GM18870 (cell line): Measurements from ENCODE around the gene C6orf136.

Experiments
- ATAC-seq: cut with Tn5 transposase; IDR thresholded peaks from one replicate; pipeline ENCODE4 v1.9.1; 2021; ENCODE audit warnings: moderate library complexity; ENCODE audit not compliant: unreplicated experiment

Gene C6orf136

GRCh38 chr6:30685157-30686008 lies 38.5 kb downstream of the C6orf136 start:
- ATAC-seq, result no peak

- ATAC-seq, result no peak
These were observed 39.3 kb downstream of the C6orf136 start, which contains the start of gene PPP1R18 for GRCh38 chr6:30686009-30686907. PPP1R18 (minus strand) TSS chr6:30686645; CDS start chr6:30686018, 627 bp downstream.

GRCh38 chr6:30686908-30687658 lies 40.1 kb downstream of the C6orf136 start:
- ATAC-seq, result no peak

- no peak for ATAC-seq
These were observed 40.9 kb downstream of the C6orf136 start for GRCh38 chr6:30687659-30688431.

GRCh38 chr6:30688569-30688968 lies 41.6 kb downstream of the C6orf136 start:
- no peak for ATAC-seq

DNA sequence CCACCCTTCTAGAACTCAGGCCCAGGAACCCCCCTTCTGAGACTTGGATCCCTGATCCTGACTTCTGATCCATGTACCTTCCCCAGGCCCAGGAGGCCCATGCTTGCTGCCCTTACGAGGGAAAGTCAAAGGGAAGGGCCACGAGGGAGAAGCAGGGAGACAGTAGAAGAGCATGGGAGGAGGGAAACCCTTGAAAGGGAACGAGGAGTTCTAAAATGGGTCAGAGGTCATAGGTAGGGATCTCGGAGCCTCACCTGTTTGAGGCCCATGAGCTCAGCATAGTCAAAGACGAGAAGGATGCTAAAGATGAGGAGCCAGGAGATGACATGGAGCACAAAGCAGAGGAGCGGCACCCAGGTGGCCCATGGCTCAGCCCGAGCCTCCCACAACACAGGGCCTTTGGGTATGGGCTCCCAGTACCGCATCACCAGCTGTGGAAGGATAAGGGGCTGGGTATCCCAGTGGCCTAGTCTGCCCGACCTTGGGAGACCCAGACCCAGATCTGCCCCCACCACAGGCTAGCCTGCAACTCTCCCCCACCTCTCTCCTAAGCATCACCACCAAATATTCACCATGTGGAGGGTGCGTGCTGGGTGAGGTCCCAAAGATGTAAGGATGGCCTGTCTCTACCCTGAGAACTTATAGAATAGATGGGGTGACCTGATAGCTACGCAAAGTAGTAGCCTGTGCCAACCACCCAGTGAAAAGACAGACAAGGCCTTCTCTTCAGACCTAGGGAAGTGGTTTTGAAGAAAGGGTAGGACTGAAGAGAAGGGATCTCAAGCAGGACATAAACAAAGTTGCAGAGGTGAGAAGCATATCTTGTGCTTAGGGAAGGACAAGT lies 42.3 kb downstream of the C6orf136 start:
- no peak for ATAC-seq

DNA sequence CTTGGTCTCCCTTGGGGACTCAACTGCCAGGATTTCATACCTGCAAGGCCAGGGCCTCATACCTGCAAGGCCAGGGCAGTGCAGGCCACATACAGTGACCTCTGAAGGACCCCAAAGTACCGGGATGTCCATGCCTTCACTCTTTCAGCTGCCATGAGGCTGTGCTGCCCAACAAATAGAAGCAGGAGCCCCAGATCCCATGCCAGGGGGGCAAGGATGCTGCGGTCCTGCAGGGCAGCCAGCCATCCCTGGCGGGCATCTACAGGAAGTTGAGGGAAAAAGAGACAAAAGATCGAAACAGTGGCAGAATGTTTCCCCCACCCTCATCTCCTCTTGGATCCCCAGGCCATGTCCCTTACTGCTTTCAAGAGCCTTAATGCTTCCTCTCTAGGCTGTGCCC lies 43.1 kb downstream of the C6orf136 start:
- ATAC-seq, result no peak

GRCh38 chr6:30690403-30691207 lies 43.7 kb downstream of the C6orf136 start, which contains the start of gene NRM:
NRM (minus strand) TSS chr6:30690984; CDS start chr6:30690974, 10 bp downstream.
- ATAC-seq, result no peak

DNA sequence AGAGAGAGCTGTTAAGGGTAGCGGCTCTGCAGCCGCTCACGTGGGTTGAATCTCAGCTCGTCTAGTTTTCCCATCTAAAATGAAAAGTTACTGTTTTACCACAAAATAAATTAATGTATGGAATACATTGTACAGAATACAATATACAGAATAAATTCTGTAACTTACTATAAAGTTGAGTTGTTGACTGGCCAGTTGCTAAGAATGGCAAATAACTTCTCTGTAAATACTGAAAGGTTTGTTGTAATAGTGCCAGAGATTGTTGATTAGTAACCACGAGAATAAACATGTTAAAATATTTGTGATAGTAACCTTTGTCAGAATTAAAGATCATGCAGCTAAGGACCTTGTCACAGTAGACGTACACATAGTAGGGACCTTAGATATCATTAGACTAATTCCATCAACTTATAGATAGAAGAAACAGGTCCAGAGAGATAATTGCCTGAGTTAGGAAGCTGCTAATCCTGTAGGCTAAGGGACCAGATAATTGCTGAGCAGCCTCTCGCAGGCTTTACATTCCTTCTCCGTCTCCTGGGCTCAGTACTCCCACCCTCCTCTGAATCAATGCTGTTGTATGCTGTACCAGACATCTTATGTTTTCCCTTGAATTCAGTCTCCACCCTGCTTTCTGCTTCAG lies 44.4 kb downstream of the C6orf136 start:
- ATAC-seq, result no peak

- no peak for ATAC-seq
These were observed 49.5 kb downstream of the C6orf136 start for GRCh38 chr6:30696432-30696831.

DNA sequence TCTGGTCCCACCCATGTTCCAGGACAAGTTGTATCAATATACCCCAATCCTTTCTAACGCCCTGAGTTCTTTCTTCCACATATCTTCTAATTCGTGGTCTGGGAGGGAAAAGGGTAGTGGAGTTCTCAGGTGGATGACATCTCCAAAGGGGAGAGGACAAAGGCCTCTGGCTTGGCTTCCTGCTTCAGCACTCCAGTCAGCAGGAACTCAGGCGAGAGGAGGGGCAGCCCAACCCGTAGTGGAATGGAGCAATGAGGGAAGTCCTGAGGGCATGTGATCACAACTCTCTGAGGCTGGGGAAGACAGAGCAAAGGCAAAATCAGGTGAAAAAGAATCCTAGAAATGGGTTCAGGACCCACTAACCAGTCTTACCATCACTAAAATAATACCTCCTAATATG lies 53.4 kb downstream of the C6orf136 start:
- no peak for ATAC-seq
